OCI-LY1 (cell line): ENCODE measurements around the gene PNLIPRP1.

Source experiments
- H2AFZ ChIP-seq: fragments of 200-600 bp; sonication (generic), shearing (Covaris generic); 2 replicates; pipeline ENCODE4 v1.6.0; 2014; ENCODE audit warnings: antibody characterized with exemption, mild to moderate bottlenecking, low read length
- H3F3A ChIP-seq: fragments of 200-600 bp; sonication (generic), shearing (Covaris generic); 2 replicates; pipeline ENCODE4 v1.6.0; 2014; ENCODE audit warnings: mild to moderate bottlenecking, antibody characterized with exemption, low read length, moderate library complexity; ENCODE audit not compliant: insufficient read depth
- H3K27ac ChIP-seq: fragments of 200-600 bp; sonication (generic); 2 replicates; pipeline ENCODE4 v1.5.1; 2014; ENCODE audit warnings: low read length, mixed run types, mild to moderate bottlenecking, low read depth; ENCODE audit not compliant: poor library complexity, severe bottlenecking
- H3K27me3 ChIP-seq: fragments of 200-600 bp; sonication (generic); 2 replicates; pipeline ENCODE4 v1.6.0; 2014; ENCODE audit warnings: antibody characterized with exemption, mild to moderate bottlenecking, low read length, moderate library complexity; ENCODE audit not compliant: insufficient read depth
- H3K36me3 ChIP-seq: fragments of 200-600 bp; sonication (generic); 2 replicates; pipeline ENCODE4 v1.6.1; 2014; ENCODE audit warnings: mild to moderate bottlenecking, antibody characterized with exemption, low read length, moderate library complexity, mixed read lengths; ENCODE audit not compliant: insufficient read depth
- H3K4me1 ChIP-seq: fragments of 200-600 bp; sonication (generic); 2 replicates; pipeline ENCODE4 v1.5.1; 2014; ENCODE audit warnings: mild to moderate bottlenecking, low read length, moderate library complexity; ENCODE audit not compliant: insufficient read depth, severe bottlenecking
- H3K4me2 ChIP-seq: fragments of 200-600 bp; sonication (generic), shearing (Covaris generic); 2 replicates; pipeline ENCODE4 v1.6.1; 2014; ENCODE audit warnings: low read length
- H3K4me3 ChIP-seq: fragments of 200-600 bp; sonication (generic); 2 replicates; pipeline ENCODE4 v1.5.1; 2014; ENCODE audit warnings: low read length, low read depth, mild to moderate bottlenecking, mixed read lengths; ENCODE audit not compliant: poor library complexity, severe bottlenecking
- H3K79me2 ChIP-seq: fragments of 200-600 bp; shearing (Covaris generic); 2 replicates; pipeline ENCODE4 v1.6.1; 2016; ENCODE audit warnings: mixed run types, low read length, mixed read lengths; ENCODE audit not compliant: insufficient read depth
- H3K9ac ChIP-seq: fragments of 200-600 bp; sonication (generic), shearing (Covaris generic); 2 replicates; pipeline ENCODE4 v1.6.1; 2014; ENCODE audit warnings: mild to moderate bottlenecking, low read length, mixed read lengths
- H3K9me2 ChIP-seq: fragments of 200-600 bp; sonication (generic), shearing (Covaris generic); 2 replicates; pipeline ENCODE4 v1.6.1; 2014; ENCODE audit warnings: low read depth, mild to moderate bottlenecking, low read length, mixed read lengths
- H3K9me3 ChIP-seq: fragments of 200-600 bp; shearing (Covaris generic); 2 replicates; pipeline ENCODE4 v1.6.1; 2014; ENCODE audit warnings: low read length, mixed read lengths
- H4K20me1 ChIP-seq: fragments of 200-600 bp; sonication (generic), shearing (Covaris generic); 2 replicates; pipeline ENCODE4 v1.6.0; 2016; ENCODE audit warnings: mild to moderate bottlenecking, low read length; ENCODE audit not compliant: insufficient read depth
- CTCF ChIP-seq: fragments of 200-600 bp; sonication (generic), shearing (Covaris generic); IDR thresholded peaks from 2 replicates; pipeline ENCODE4 v1.5.1; 2017; ENCODE audit warnings: mild to moderate bottlenecking, antibody characterized with exemption, low read length, moderate library complexity, mixed read lengths
- EZH2 ChIP-seq: fragments of 200-600 bp; sonication (generic), shearing (Covaris generic); IDR thresholded peaks from 2 replicates; pipeline ENCODE4 v1.8.0; 2017; ENCODE audit warnings: borderline replicate concordance, mixed run types, mild to moderate bottlenecking, antibody characterized with exemption, low read length, moderate library complexity, mixed read lengths

PNLIPRP1 gene

DNA sequence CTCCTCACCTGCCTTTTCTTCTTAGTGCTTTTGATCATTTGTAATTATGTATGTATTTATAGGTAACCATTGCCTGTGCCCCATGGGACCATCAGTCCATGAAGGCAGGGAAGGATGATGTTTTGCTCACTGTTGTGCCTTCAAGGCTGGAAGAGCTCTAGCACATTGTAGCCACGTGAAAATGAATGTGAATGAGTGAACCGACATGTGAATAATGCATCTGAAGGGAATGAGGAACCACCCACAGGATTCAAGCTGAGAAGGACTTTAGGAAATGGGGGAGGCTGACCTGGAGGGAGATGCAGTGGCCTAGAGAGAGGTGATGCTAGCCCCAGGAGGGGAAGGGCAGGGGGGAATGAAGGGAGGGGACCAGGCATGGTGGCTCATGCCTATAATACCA lies 24.0 kb downstream of the PNLIPRP1 start:
- no peak overlapping the region for H3K4me2 ChIP-seq
- H3K9me3 ChIP-seq, result no peaks in the 10 kb centered on the region
- no peaks in the 10 kb centered on the region for H3K79me2 ChIP-seq
- H3K36me3 ChIP-seq, result no peaks in the 10 kb centered on the region
- no peak overlapping the region for H3K4me3 ChIP-seq
- no peak overlapping the region for H3K27ac ChIP-seq
- H3K9ac ChIP-seq, result no peak overlapping the region
- H3K27me3 ChIP-seq, result no peaks in the 10 kb centered on the region
- no peaks in the 10 kb centered on the region for H3K9me2 ChIP-seq
- H3F3A ChIP-seq, result no peaks in the 10 kb centered on the region
- TF ChIP-seq EZH2 (no peak), CTCF (no peak)
- H4K20me1 ChIP-seq, result no peaks in the 10 kb centered on the region
- no peaks in the 10 kb centered on the region for H3K4me1 ChIP-seq
- H2AFZ ChIP-seq, result no peak overlapping the region

DNA sequence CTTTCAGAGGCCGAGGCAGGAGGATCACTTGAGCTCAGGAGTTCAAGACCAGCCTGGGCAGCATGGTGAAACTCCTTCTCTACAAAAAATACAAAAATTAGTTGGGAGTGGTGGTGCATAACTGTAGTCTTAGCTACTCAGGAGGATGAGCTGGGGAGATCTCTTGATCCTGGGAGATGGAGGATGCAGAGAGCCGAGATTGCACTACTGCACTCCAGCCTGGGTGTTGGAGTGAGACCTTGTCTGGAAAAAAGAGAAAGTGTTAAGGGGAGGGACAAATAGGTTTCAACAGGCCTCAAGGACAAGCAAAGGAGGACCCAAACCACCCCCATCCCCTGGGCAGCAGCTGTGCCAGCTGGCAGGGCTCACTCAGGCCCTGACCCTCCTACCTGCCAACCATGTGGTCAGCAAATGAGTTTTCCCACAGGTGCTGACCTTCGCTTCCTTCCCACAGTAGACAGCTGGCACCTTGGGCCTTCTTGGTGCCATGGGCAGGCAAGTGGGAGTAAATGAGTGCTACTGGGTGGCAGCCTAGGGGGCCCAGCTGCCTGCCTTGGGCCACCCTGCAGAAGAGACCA lies 24.5 kb downstream of the PNLIPRP1 start:
- Histone ChIP-seq H3K4me2 (no peak overlapping the region), H3K4me1 (no peaks in the 10 kb centered on the region), H3K9me2 (no peaks in the 10 kb centered on the region), H3K36me3 (no peaks in the 10 kb centered on the region), H3K4me3 (no peak overlapping the region), H3K27me3 (no peaks in the 10 kb centered on the region), H2AFZ (no peak overlapping the region), H3K9me3 (no peaks in the 10 kb centered on the region), H3K79me2 (no peaks in the 10 kb centered on the region), H4K20me1 (no peaks in the 10 kb centered on the region), H3K27ac (no peak overlapping the region), H3K9ac (no peak overlapping the region), H3F3A (no peaks in the 10 kb centered on the region)
- TF ChIP-seq EZH2 (no peak), CTCF (no peak)

- Histone ChIP-seq H3F3A (no peaks in the 10 kb centered on the region), H3K4me3 (no peak within 1 kb of the TSS), H3K79me2 (no peaks in the 10 kb centered on the region), H3K36me3 (no peaks in the 10 kb centered on the region), H3K9ac (no peak within 1 kb of the TSS), H3K4me1 (no peaks in the 10 kb centered on the region), H3K4me2 (no peak within 1 kb of the TSS), H3K9me3 (no peaks in the 10 kb centered on the region), H3K27ac (no peak within 1 kb of the TSS), H2AFZ (no peak within 1 kb of the TSS), H3K9me2 (no peaks in the 10 kb centered on the region), H3K27me3 (no peaks in the 10 kb centered on the region), H4K20me1 (no peaks in the 10 kb centered on the region)
- TF ChIP-seq EZH2 (no peak), CTCF (no peak)
Measured at GRCh38 chr10:116620423-116621400, 30.0 kb downstream of the PNLIPRP1 start, which contains the start of gene PNLIPRP2. Gene PNLIPRP2 (plus strand): TSS chr10:116620953.
